HG03442 (cell line): Measurements from ENCODE around the gene CBX7.
A peak's percentile ranks its signal among the peaks of the same experiment; 100 is the strongest.

Source experiments
- ATAC-seq: cut with Tn5 transposase; IDR thresholded peaks from one replicate; pipeline ENCODE4 v1.9.1; 2021; ENCODE audit warnings: mild to moderate bottlenecking, moderate library complexity; ENCODE audit not compliant: unreplicated experiment

The CBX7 gene

GRCh38 chr22:39148026-39148726, 4.3 kb downstream of the CBX7 start:
- ATAC-seq = no peak

- no peak for ATAC-seq
Measured at GRCh38 chr22:39147335-39148025, 5.0 kb downstream of the CBX7 start.

- no peak for ATAC-seq
Measured at GRCh38 chr22:39146256-39147101, 6.0 kb downstream of the CBX7 start.

GRCh38 chr22:39144101-39144767, 8.2 kb downstream of the CBX7 start:
- peak; percentile 22 for ATAC-seq

- no peak for ATAC-seq
Measured at GRCh38 chr22:39142088-39142680, 10.3 kb downstream of the CBX7 start.

GRCh38 chr22:39139933-39140332, 12.5 kb downstream of the CBX7 start:
- ATAC-seq = no peak

- ATAC-seq = no peak
Measured at GRCh38 chr22:39138357-39138997, 14.0 kb downstream of the CBX7 start.

GRCh38 chr22:39136317-39136716, 16.2 kb downstream of the CBX7 start:
- no peak for ATAC-seq

- no peak for ATAC-seq
Measured at GRCh38 chr22:39135092-39135896, 17.2 kb downstream of the CBX7 start.

GRCh38 chr22:39134366-39135091, 18.0 kb downstream of the CBX7 start:
- ATAC-seq = no peak

- no peak for ATAC-seq
Measured at GRCh38 chr22:39133871-39134270, 18.6 kb downstream of the CBX7 start.

- no peak for ATAC-seq
Measured at GRCh38 chr22:39132871-39133524, 19.5 kb downstream of the CBX7 start.

GRCh38 chr22:39132281-39132680, 20.2 kb downstream of the CBX7 start:
- ATAC-seq = no peak

- ATAC-seq = no peak
Measured at GRCh38 chr22:39130892-39131855, 21.3 kb downstream of the CBX7 start.

GRCh38 chr22:39130152-39130704, 22.3 kb downstream of the CBX7 start:
- no peak for ATAC-seq

- no peak for ATAC-seq
Measured at GRCh38 chr22:39129746-39130145, 22.7 kb downstream of the CBX7 start.

GRCh38 chr22:39129081-39129480, 23.4 kb downstream of the CBX7 start:
- ATAC-seq = no peak
